ENCODE measurements around the gene SIAH2.

The SIAH2 gene

GRCh38 chr3:150775001-150775599 is 12.1 kb upstream of the SIAH2 start:
- peak; percentile 45 for DNase-seq (ENCODE audit: low read depth, low spot score)

GRCh38 chr3:150773616-150774192 is 10.7 kb upstream of the SIAH2 start:
- DNase-seq (ENCODE audit: low read depth, low spot score) = no peak

GRCh38 chr3:150771600-150771999 is 8.6 kb upstream of the SIAH2 start:
- DNase-seq (ENCODE audit: low read depth, low spot score) = no peak

- DNase-seq (ENCODE audit: low read depth, low spot score) = no peak
These were observed 7.7 kb upstream of the SIAH2 start for GRCh38 chr3:150770681-150771080.

GRCh38 chr3:150766742-150767141 is 3.8 kb upstream of the SIAH2 start:
- no peak for DNase-seq (ENCODE audit: low read depth, low spot score)

GRCh38 chr3:150765949-150766720 is 3.2 kb upstream of the SIAH2 start:
- DNase-seq (ENCODE audit: low read depth, low spot score) = peak; percentile 85

GRCh38 chr3:150764967-150765366 is 2.0 kb upstream of the SIAH2 start:
- no peak for DNase-seq (ENCODE audit: low read depth, low spot score)

- no peak for DNase-seq (ENCODE audit: low read depth, low spot score)
These were observed 1.6 kb upstream of the SIAH2 start for GRCh38 chr3:150764566-150764965.

GRCh38 chr3:150763841-150764483 is 993 bp upstream of the SIAH2 start:
- DNase-seq (ENCODE audit: low read depth, low spot score) = peak; percentile 81

GRCh38 chr3:150762662-150763121 is 277 bp downstream of the SIAH2 start:
- DNase-seq (ENCODE audit: low read depth, low spot score) = no peak

- peak; percentile 72 for DNase-seq (ENCODE audit: low read depth, low spot score)
These were observed 923 bp downstream of the SIAH2 start for GRCh38 chr3:150761831-150762661.

- DNase-seq (ENCODE audit: low read depth, low spot score) = no peak
These were observed 2.4 kb downstream of the SIAH2 start for GRCh38 chr3:150760431-150761200.

GRCh38 chr3:150759947-150760346 is 3.0 kb downstream of the SIAH2 start:
- DNase-seq (ENCODE audit: low read depth, low spot score) = no peak

GRCh38 chr3:150759319-150759718 is 3.6 kb downstream of the SIAH2 start:
- no peak for DNase-seq (ENCODE audit: low read depth, low spot score)

- no peak for DNase-seq (ENCODE audit: low read depth, low spot score)
These were observed 5.2 kb downstream of the SIAH2 start for GRCh38 chr3:150757768-150758167.

GRCh38 chr3:150757364-150757763 is 5.6 kb downstream of the SIAH2 start:
- no peak for DNase-seq (ENCODE audit: low read depth, low spot score)

GRCh38 chr3:150756491-150757059 is 6.4 kb downstream of the SIAH2 start:
- no peak for DNase-seq (ENCODE audit: low read depth, low spot score)

GRCh38 chr3:150755902-150756301 is 7.1 kb downstream of the SIAH2 start:
- no peak for DNase-seq (ENCODE audit: low read depth, low spot score)

GRCh38 chr3:150754896-150755295 is 8.1 kb downstream of the SIAH2 start:
- no peak for DNase-seq (ENCODE audit: low read depth, low spot score)

GRCh38 chr3:150751781-150752263 is 11.1 kb downstream of the SIAH2 start:
- no peak for DNase-seq (ENCODE audit: low read depth, low spot score)

All from astrocyte of the hippocampus (primary cell).